MCF 10A (cell line): ENCODE measurements around the gene SMCO2. TPM values are rescaled to one million over a fixed set of nuclear protein-coding genes. Genes with fewer than 3 reads are reported as not detected.

Experiments
- BruUV-seq: library from RNA; stranded (reverse); fragments of 400-500 nt; replicated peaks from 2 replicates; lab custom pipeline; 2021; lab: Mats Ljungman, UMichigan
- CTCF ChIA-PET: fragments of 300-600 bp; sonication (Branson Sonifier 250); formaldehyde crosslinking; extraction: SDS; loops from one replicate; lab custom pipeline; 2021; ENCODE audit warnings: antibody characterized with exemption, inconsistent platforms; lab: Yijun Ruan, JAX
- POLR2A ChIA-PET: fragments of 300-600, 350-650 bp; sonication (Branson Sonifier 250); formaldehyde crosslinking; extraction: SDS; loops from one replicate; lab custom pipeline; 2020; ENCODE audit warnings: antibody characterized with exemption, inconsistent platforms; lab: Yijun Ruan, JAX
- DNase-seq: peaks from one replicate; pipeline ENCODE4 v3.0.0-alpha.2; 2018; ENCODE audit not compliant: unreplicated experiment
- H3K27ac Mint-ChIP-seq: one replicate; pipeline ENCODE4 v1.8.0; 2022; ENCODE audit warnings: mild to moderate bottlenecking, low read depth, mixed read lengths; ENCODE audit not compliant: unreplicated experiment
- H3K27me3 Mint-ChIP-seq: one replicate; pipeline ENCODE4 v1.8.0; 2022; ENCODE audit warnings: mixed read lengths; ENCODE audit not compliant: insufficient read depth, unreplicated experiment
- H3K36me3 Mint-ChIP-seq: one replicate; pipeline ENCODE4 v1.8.0; 2022; ENCODE audit warnings: mild to moderate bottlenecking, moderate library complexity, mixed read lengths; ENCODE audit not compliant: insufficient read depth, unreplicated experiment
- H3K4me1 Mint-ChIP-seq: one replicate; pipeline ENCODE4 v1.8.0; 2022; ENCODE audit warnings: mixed read lengths; ENCODE audit not compliant: insufficient read depth, unreplicated experiment
- H3K4me3 Mint-ChIP-seq: one replicate; pipeline ENCODE4 v1.8.0; 2022; ENCODE audit warnings: mild to moderate bottlenecking, moderate library complexity, mixed read lengths; ENCODE audit not compliant: unreplicated experiment
- H3K9me3 Mint-ChIP-seq: one replicate; pipeline ENCODE4 v1.8.0; 2022; ENCODE audit warnings: mixed read lengths; ENCODE audit not compliant: unreplicated experiment
- CTCF ChIP-seq: fragments of 200-600 bp; IDR thresholded peaks from one replicate; pipeline ENCODE4 v1.8.0; 2022; ENCODE audit warnings: antibody characterized with exemption, mild to moderate bottlenecking; ENCODE audit not compliant: unreplicated experiment
- intact Hi-C: fragments of 100-400 bp; cut with micrococcal nuclease; formaldehyde crosslinking; loops from 2 replicates; pipeline ENCODE4 v1.14.1; 2022
- total RNA-seq: library from RNA; stranded (reverse); gene quantifications from 2 replicates; pipeline ENCODE4 v1.2.3, GENCODE V29; 2022

SMCO2 gene
- total RNA-seq, 1 experiment from 2014 or later: not detected

GRCh38 chr12:27493260-27493940 is 46.9 kb downstream of the SMCO2 start:
- BruUV-seq: no TSS peak
- peaks cover 7% of the 10 kb centered on the region for H3K9me3 Mint-ChIP-seq
- intact Hi-C loops: no loop called here
- no peaks in the 10 kb centered on the region for H3K27me3 Mint-ChIP-seq
- no peaks in the 10 kb centered on the region for H3K4me1 Mint-ChIP-seq
- DNase-seq: no peak
- TF ChIP-seq CTCF: no peak
- ChIA-PET POLR2A (no interaction called here), CTCF (no interaction called here)
- no peaks in the 10 kb centered on the region for H3K36me3 Mint-ChIP-seq
- H3K4me3 Mint-ChIP-seq: no peak overlapping the region
- no peak overlapping the region for H3K27ac Mint-ChIP-seq

GRCh38 chr12:27497446-27497845 is 50.9 kb downstream of the SMCO2 start:
- no peak overlapping the region for H3K4me3 Mint-ChIP-seq
- ChIA-PET CTCF (no interaction called here), POLR2A (no interaction called here)
- no peaks in the 10 kb centered on the region for H3K4me1 Mint-ChIP-seq
- no peak for TF ChIP-seq CTCF
- no peak for DNase-seq
- H3K36me3 Mint-ChIP-seq: no peaks in the 10 kb centered on the region
- no TSS peak for BruUV-seq
- no peak overlapping the region for H3K27ac Mint-ChIP-seq
- intact Hi-C loops: no loop called here
- H3K27me3 Mint-ChIP-seq: no peaks in the 10 kb centered on the region
- H3K9me3 Mint-ChIP-seq: peaks cover 9% of the 10 kb centered on the region

- POLR2A ChIA-PET: no interaction called here
- Mint-ChIP-seq H3K36me3 (no peaks in the 10 kb centered on the region), H3K27me3 (no peaks in the 10 kb centered on the region), H3K27ac (no peak overlapping the region), H3K9me3 (peaks cover 9% of the 10 kb centered on the region), H3K4me1 (no peaks in the 10 kb centered on the region), H3K4me3 (no peak overlapping the region)
- CTCF ChIA-PET: no interaction called here
- TF ChIP-seq CTCF: no peak
- intact Hi-C loops: no loop called here
- DNase-seq: no peak
- no TSS peak for BruUV-seq
Measured at GRCh38 chr12:27498149-27498548, 51.6 kb downstream of the SMCO2 start.

- peaks cover 9% of the 10 kb centered on the region for H3K9me3 Mint-ChIP-seq
- DNase-seq: peak; percentile 22
- H3K36me3 Mint-ChIP-seq: no peaks in the 10 kb centered on the region
- TF ChIP-seq CTCF: no peak
- intact Hi-C loops: no loop called here
- no peaks in the 10 kb centered on the region for H3K27me3 Mint-ChIP-seq
- H3K4me3 Mint-ChIP-seq: no peak overlapping the region
- H3K4me1 Mint-ChIP-seq: no peaks in the 10 kb centered on the region
- BruUV-seq: no TSS peak
- ChIA-PET POLR2A (no interaction called here), CTCF (no interaction called here)
- H3K27ac Mint-ChIP-seq: no peak overlapping the region
Measured at GRCh38 chr12:27498761-27499160, 52.2 kb downstream of the SMCO2 start.
